SK-N-MC (cell line): Measurements from ENCODE around the gene IER3IP1.

ENCODE experiments used
- EZH2 ChIP-seq: fragments of 200-600 bp; sonication (generic); IDR thresholded peaks from one replicate; pipeline ENCODE4 v1.6.1; 2017; ENCODE audit warnings: antibody characterized with exemption
- FOXP2 ChIP-seq: optimal IDR thresholded peaks from 2 replicates; pipeline ENCODE3; 2011; ENCODE audit warnings: mild to moderate bottlenecking, moderate library complexity; ENCODE audit not compliant: insufficient read depth; ENCODE audit errors: extremely low read length, control extremely low read depth
- POLR2AphosphoS5 ChIP-seq: IDR thresholded peaks from 2 replicates; pipeline ENCODE4 v1.6.1; 2012; ENCODE audit warnings: mild to moderate bottlenecking, low read depth, low read length, borderline replicate concordance

DNA sequence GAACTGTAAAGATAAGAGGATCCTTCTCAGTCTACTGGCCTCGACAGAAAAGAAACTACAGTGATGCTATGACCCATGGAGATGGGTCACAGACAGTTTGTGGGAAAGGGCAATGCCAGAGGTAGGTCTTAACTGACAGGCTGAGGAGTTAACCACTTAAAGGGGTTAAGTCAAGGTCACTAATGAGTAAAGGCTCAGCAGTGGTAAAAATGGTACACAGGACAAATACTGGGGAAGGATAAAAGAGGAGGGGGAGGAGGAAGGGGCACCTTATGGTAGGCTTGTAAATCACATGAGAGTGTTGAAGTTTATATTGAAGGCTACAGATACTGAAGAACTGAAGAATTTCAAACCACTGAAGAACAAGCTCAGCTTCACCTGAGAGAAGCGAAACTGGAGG, 9.9 kb downstream of the IER3IP1 start:
- no peak for TF ChIP-seq EZH2
- TF ChIP-seq POLR2AphosphoS5: no peak
- TF ChIP-seq FOXP2: no peak
